Mammary epithelial cell (primary cell): Measurements from ENCODE around the gene FUNDC2.

Source experiments
- CTCF ChIP-seq, 2 donors: IDR thresholded peaks in 1 of 2; conservative IDR thresholded peaks in 1 of 2; 2 replicates each; pipeline ENCODE4 v1.5.1; 2011 to 2012; ENCODE audit warnings: inconsistent platforms in 2 of 2, low read length in 2 of 2, mild to moderate bottlenecking in 2 of 2, control low read depth in 1 of 2, low read depth in 1 of 2; ENCODE audit not compliant: insufficient read depth in 1 of 2; ENCODE audit errors: extremely low read depth in 1 of 2
- EZH2 ChIP-seq: IDR thresholded peaks from 2 replicates; pipeline ENCODE4 v1.6.1; 2012; ENCODE audit warnings: low read length, inconsistent platforms, borderline replicate concordance

GRCh38 chrX:155061760-155062159, 35.1 kb downstream of the FUNDC2 start:
- TF ChIP-seq CTCF (conservative IDR thresholded peaks at IDR 0.05 in 1 of 2, IDR thresholded peaks at IDR 0.05 in 1 of 2; ENCODE audit: extremely low read depth in 1 of 2, insufficient read depth in 1 of 2, low read depth in 1 of 2, low read length in 2 of 2) (no peak), EZH2 (no peak)
